KMS-11 (cell line): ENCODE measurements around the gene DES.

Source experiments
- H2AFZ ChIP-seq: fragments of 200-600 bp; sonication (generic); 2 replicates; pipeline ENCODE4 v1.6.1; 2016; ENCODE audit warnings: antibody characterized with exemption, mixed run types, low read depth
- H3K27ac ChIP-seq: fragments of 200-600 bp; sonication (generic); 2 replicates; pipeline ENCODE4 v1.6.1; 2016; ENCODE audit warnings: mild to moderate bottlenecking, mixed run types
- H3K27me3 ChIP-seq: fragments of 200-600 bp; sonication (generic); 2 replicates; pipeline ENCODE4 v1.6.1; 2017; ENCODE audit warnings: mild to moderate bottlenecking, low read depth, mixed run types, moderate library complexity; ENCODE audit not compliant: insufficient read depth
- H3K36me3 ChIP-seq: fragments of 200-600 bp; sonication (generic); 2 replicates; pipeline ENCODE4 v1.6.1; 2017; ENCODE audit warnings: mild to moderate bottlenecking, mixed run types; ENCODE audit not compliant: insufficient read depth
- H3K4me1 ChIP-seq: fragments of 200-600 bp; sonication (generic); 2 replicates; pipeline ENCODE4 v1.6.1; 2016; ENCODE audit warnings: mild to moderate bottlenecking, low read depth, mixed run types; ENCODE audit not compliant: poor library complexity, severe bottlenecking
- H3K4me2 ChIP-seq: fragments of 200-600 bp; sonication (generic); 2 replicates; pipeline ENCODE4 v1.7.0; 2016; ENCODE audit warnings: mild to moderate bottlenecking, mixed run types
- H3K4me3 ChIP-seq: fragments of 200-600 bp; sonication (generic); IDR thresholded peaks from 2 replicates; pipeline ENCODE4 v1.6.1; 2017; ENCODE audit warnings: low read depth, low read length, mixed read lengths; ENCODE audit not compliant: insufficient read depth
- H3K79me2 ChIP-seq: fragments of 200-600 bp; sonication (generic); 2 replicates; pipeline ENCODE4 v1.6.1; 2016; ENCODE audit warnings: low read depth, mixed run types; ENCODE audit not compliant: insufficient read depth
- H3K9ac ChIP-seq: fragments of 200-600 bp; sonication (generic); 2 replicates; pipeline ENCODE4 v1.6.1; 2016; ENCODE audit warnings: mild to moderate bottlenecking, mixed run types
- H4K20me1 ChIP-seq: fragments of 200-600 bp; sonication (generic); 2 replicates; pipeline ENCODE4 v1.6.1; 2016; ENCODE audit warnings: mild to moderate bottlenecking, mixed run types; ENCODE audit not compliant: insufficient read depth
- TF ChIP-seq, protein P1 (sequence below): fragments of 200-600 bp; sonication (generic); conservative IDR thresholded peaks from 2 replicates; pipeline ENCODE4 v1.6.1; 2017; ENCODE audit warnings: low read depth, mild to moderate bottlenecking, antibody characterized with exemption, low read length, moderate library complexity, mixed read lengths

The DES gene

GRCh38 chr2:219439506-219439905 lies 21.3 kb downstream of the DES start:
- Histone ChIP-seq H3K27me3 (peaks cover 14% of the 10 kb centered on the region; the same call in 1 of the 2 replicates), H3K27ac (no peak overlapping the region), H3K4me1 (no peaks in the 10 kb centered on the region), H3K4me2 (no peak overlapping the region), H4K20me1 (no peaks in the 10 kb centered on the region), H2AFZ (no peak overlapping the region), H3K79me2 (no peaks in the 10 kb centered on the region), H3K36me3 (no peaks in the 10 kb centered on the region), H3K9ac (no peak overlapping the region), H3K4me3 (no peak overlapping the region)
- TF ChIP-seq, protein P1, sequence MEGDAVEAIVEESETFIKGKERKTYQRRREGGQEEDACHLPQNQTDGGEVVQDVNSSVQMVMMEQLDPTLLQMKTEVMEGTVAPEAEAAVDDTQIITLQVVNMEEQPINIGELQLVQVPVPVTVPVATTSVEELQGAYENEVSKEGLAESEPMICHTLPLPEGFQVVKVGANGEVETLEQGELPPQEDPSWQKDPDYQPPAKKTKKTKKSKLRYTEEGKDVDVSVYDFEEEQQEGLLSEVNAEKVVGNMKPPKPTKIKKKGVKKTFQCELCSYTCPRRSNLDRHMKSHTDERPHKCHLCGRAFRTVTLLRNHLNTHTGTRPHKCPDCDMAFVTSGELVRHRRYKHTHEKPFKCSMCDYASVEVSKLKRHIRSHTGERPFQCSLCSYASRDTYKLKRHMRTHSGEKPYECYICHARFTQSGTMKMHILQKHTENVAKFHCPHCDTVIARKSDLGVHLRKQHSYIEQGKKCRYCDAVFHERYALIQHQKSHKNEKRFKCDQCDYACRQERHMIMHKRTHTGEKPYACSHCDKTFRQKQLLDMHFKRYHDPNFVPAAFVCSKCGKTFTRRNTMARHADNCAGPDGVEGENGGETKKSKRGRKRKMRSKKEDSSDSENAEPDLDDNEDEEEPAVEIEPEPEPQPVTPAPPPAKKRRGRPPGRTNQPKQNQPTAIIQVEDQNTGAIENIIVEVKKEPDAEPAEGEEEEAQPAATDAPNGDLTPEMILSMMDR = no peak

- Histone ChIP-seq H3K79me2 (no peaks in the 10 kb centered on the region), H3K36me3 (no peaks in the 10 kb centered on the region), H3K4me3 (no peak overlapping the region), H4K20me1 (no peaks in the 10 kb centered on the region), H2AFZ (no peak overlapping the region; the same call in 1 of the 2 replicates), H3K27me3 (peaks cover 14% of the 10 kb centered on the region; the same call in 1 of the 2 replicates), H3K4me1 (no peaks in the 10 kb centered on the region), H3K9ac (no peak overlapping the region), H3K27ac (no peak overlapping the region), H3K4me2 (peak overlapping the region; percentile 88; the same call in 1 of the 2 replicates)
- TF ChIP-seq, protein P1 = no peak
Measured at GRCh38 chr2:219440388-219441256, 22.4 kb downstream of the DES start.

- Histone ChIP-seq H3K27ac (no peak overlapping the region), H2AFZ (peak overlapping the region; percentile 92)
Measured at GRCh38 chr2:219441451-219442255, 23.5 kb downstream of the DES start.

GRCh38 chr2:219442256-219443015 lies 24.3 kb downstream of the DES start:
- H3K4me3 ChIP-seq = no peak overlapping the region
- TF ChIP-seq, protein P1 = no peak
- no peak overlapping the region for H3K9ac ChIP-seq
- no peaks in the 10 kb centered on the region for H3K36me3 ChIP-seq
- H3K79me2 ChIP-seq = no peaks in the 10 kb centered on the region
- H3K4me1 ChIP-seq = no peaks in the 10 kb centered on the region
- H3K4me2 ChIP-seq = no peak overlapping the region
- H4K20me1 ChIP-seq = no peaks in the 10 kb centered on the region
- H2AFZ ChIP-seq = 0 out of 2 replicates have a peak overlapping the region, but pooled peaks have one; percentile 22
- H3K27me3 ChIP-seq = peaks cover 18% of the 10 kb centered on the region; the same call in 1 of the 2 replicates
- H3K27ac ChIP-seq = no peak overlapping the region

More at GRCh38 chr2:219441451-219442255, 23.5 kb downstream of the DES start:
- H3K36me3 ChIP-seq = no peaks in the 10 kb centered on the region
- H3K4me2 ChIP-seq = peak overlapping the region; percentile 88
- H3K4me1 ChIP-seq = no peaks in the 10 kb centered on the region
- no peaks in the 10 kb centered on the region for H3K79me2 ChIP-seq
- no peak overlapping the region for H3K4me3 ChIP-seq
- H4K20me1 ChIP-seq = no peaks in the 10 kb centered on the region
- TF ChIP-seq, protein P1 = no peak
- H3K27me3 ChIP-seq = peaks cover 16% of the 10 kb centered on the region; the same call in 1 of the 2 replicates
- no peak overlapping the region for H3K9ac ChIP-seq
